HepG2 (cell line): ENCODE measurements around the gene ADAMTS13. TPM values are rescaled to one million over a fixed set of nuclear protein-coding genes. Genes with fewer than 3 reads are reported as not detected.
A peak's percentile ranks its signal among the peaks of the same experiment; 100 is the strongest.

Source experiments
- CBX5 ChIP-seq: sonication (generic); formaldehyde crosslinking; IDR thresholded peaks from 2 replicates; pipeline ENCODE4 v1.4.0; 2020; ENCODE audit warnings: missing genetic modification reagents, borderline replicate concordance
- ELF4 ChIP-seq: sonication (generic); formaldehyde crosslinking; IDR thresholded peaks from 2 replicates; pipeline ENCODE4 v1.5.0; 2020; ENCODE audit warnings: missing genetic modification reagents, mild to moderate bottlenecking, moderate library complexity, borderline replicate concordance
- HIVEP1 ChIP-seq: sonication (generic); formaldehyde crosslinking; IDR thresholded peaks from 2 replicates; pipeline ENCODE4 v1.4.0; 2020; ENCODE audit warnings: mild to moderate bottlenecking, missing genetic modification reagents
- KDM5B ChIP-seq: sonication (generic); formaldehyde crosslinking; IDR thresholded peaks from 2 replicates; pipeline ENCODE4 v1.4.0; 2020; ENCODE audit warnings: missing genetic modification reagents, mild to moderate bottlenecking, borderline replicate concordance
- MZF1 ChIP-seq: sonication (generic); formaldehyde crosslinking; IDR thresholded peaks from 2 replicates; pipeline ENCODE4 v1.8.1; 2023; ENCODE audit warnings: mild to moderate bottlenecking, missing genetic modification reagents, borderline replicate concordance
- NFE2L1 ChIP-seq: sonication (generic); formaldehyde crosslinking; IDR thresholded peaks from 2 replicates; pipeline ENCODE4 v1.4.0; 2020; ENCODE audit warnings: missing genetic modification reagents, mild to moderate bottlenecking, borderline replicate concordance
- PAX8 ChIP-seq: sonication (generic); formaldehyde crosslinking; IDR thresholded peaks from 2 replicates; pipeline ENCODE4 v1.8.0; 2022; ENCODE audit warnings: mild to moderate bottlenecking, missing genetic modification reagents, borderline replicate concordance
- REPIN1 ChIP-seq: sonication (generic); formaldehyde crosslinking; IDR thresholded peaks from 2 replicates; pipeline ENCODE4 v1.8.0; 2022; ENCODE audit warnings: missing genetic modification reagents, low read depth, mild to moderate bottlenecking, borderline replicate concordance
- RFX1 ChIP-seq: fragments of 450-650 bp; IDR thresholded peaks from 2 replicates; pipeline ENCODE4 v1.6.1; 2017
- ZBTB1 ChIP-seq: sonication (generic); formaldehyde crosslinking; IDR thresholded peaks from 2 replicates; pipeline ENCODE4 v1.4.0; 2020; ENCODE audit warnings: missing genetic modification reagents, borderline replicate concordance
- ZNF136 ChIP-seq: sonication (generic); formaldehyde crosslinking; IDR thresholded peaks from 2 replicates; pipeline ENCODE4 v1.8.1; 2022; ENCODE audit warnings: low read depth, mild to moderate bottlenecking, moderate library complexity, missing genetic modification reagents
- ZNF382 ChIP-seq: sonication (generic); formaldehyde crosslinking; IDR thresholded peaks from 2 replicates; pipeline ENCODE4 v1.5.0; 2020; ENCODE audit warnings: missing genetic modification reagents, mild to moderate bottlenecking, borderline replicate concordance
- ZNF562 ChIP-seq: sonication (generic); formaldehyde crosslinking; IDR thresholded peaks from 2 replicates; pipeline ENCODE4 v1.8.0; 2022; ENCODE audit warnings: missing genetic modification reagents, borderline replicate concordance
- polyA plus RNA-seq, 8 experiments: library from polyadenylated mRNA; depleted of rRNA in 3 of 8; stranded (reverse) in 7 of 8; unstranded in 1 of 8; fragments of >200 nt; fragmentation: Illumina TruSeq in 4 of 8; extraction: Trizol in 4 of 8; gene quantifications; 2 replicates each; pipeline versions ENCODE4 v1.2.1 to v1.2.3, GENCODE V29; 2011 to 2016; ENCODE audit warnings: low read depth in 4 of 8, missing spikeins in 1 of 8, mixed read lengths in 1 of 8; ENCODE audit not compliant: insufficient read depth in 1 of 8
- total RNA-seq, 5 experiments: library from RNA; depleted of rRNA; stranded (reverse); fragments of >200 nt; fragmentation: Illumina TruSeq; extraction: Trizol; gene quantifications; 2 replicates each; pipeline ENCODE4 v1.2.3, GENCODE V29; 2016; ENCODE audit warnings: low read depth in 1 of 5
- TF ChIP-seq, protein P1 (sequence below): sonication (generic); formaldehyde crosslinking; IDR thresholded peaks from 2 replicates; pipeline ENCODE4 v1.5.1; 2020; ENCODE audit warnings: mild to moderate bottlenecking, moderate library complexity, missing genetic modification reagents
- TF ChIP-seq, protein P2 (sequence below): IDR thresholded peaks from 2 replicates; pipeline ENCODE4 v1.6.1; 2016; ENCODE audit warnings: low read depth, control low read depth
- TF ChIP-seq, protein P3 (sequence below): IDR thresholded peaks from 2 replicates; pipeline ENCODE4 v1.6.1; 2016
- TF ChIP-seq, protein P4 (sequence below): sonication (generic); formaldehyde crosslinking; IDR thresholded peaks from 2 replicates; pipeline ENCODE4 v1.4.0; 2020; ENCODE audit warnings: missing genetic modification reagents, borderline replicate concordance
- TF ChIP-seq, protein P5 (sequence below): sonication (generic); formaldehyde crosslinking; IDR thresholded peaks from 2 replicates; pipeline ENCODE4 v1.4.0; 2020; ENCODE audit warnings: missing genetic modification reagents, borderline replicate concordance

The ADAMTS13 gene
- total and polyA plus RNA-seq, 2 of the 13 experiments (the other 11 are each of a cell fraction or from before 2014, with no cell fraction given): 0.91 to 4.5 TPM

DNA sequence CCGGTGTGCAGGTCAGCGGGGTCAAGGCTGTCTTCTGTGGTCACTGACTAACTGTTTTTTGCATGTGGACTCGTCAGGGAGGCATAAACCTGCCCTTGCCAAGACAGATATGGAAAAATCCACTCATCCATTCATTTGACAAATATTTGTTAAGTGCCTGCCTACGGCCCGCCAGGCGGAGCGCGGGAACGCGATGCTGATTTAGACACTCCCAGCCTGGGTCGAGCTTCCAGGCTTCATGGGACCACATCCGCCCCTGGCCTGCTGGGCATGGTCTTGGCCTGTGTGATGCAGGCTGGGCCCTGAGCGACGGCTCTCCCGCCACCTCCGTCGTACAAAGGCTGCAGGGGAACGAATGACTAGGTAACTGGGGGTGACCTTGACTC lies 84.5 kb downstream of the ADAMTS13 start (continued):
- TF ChIP-seq, protein P1, sequence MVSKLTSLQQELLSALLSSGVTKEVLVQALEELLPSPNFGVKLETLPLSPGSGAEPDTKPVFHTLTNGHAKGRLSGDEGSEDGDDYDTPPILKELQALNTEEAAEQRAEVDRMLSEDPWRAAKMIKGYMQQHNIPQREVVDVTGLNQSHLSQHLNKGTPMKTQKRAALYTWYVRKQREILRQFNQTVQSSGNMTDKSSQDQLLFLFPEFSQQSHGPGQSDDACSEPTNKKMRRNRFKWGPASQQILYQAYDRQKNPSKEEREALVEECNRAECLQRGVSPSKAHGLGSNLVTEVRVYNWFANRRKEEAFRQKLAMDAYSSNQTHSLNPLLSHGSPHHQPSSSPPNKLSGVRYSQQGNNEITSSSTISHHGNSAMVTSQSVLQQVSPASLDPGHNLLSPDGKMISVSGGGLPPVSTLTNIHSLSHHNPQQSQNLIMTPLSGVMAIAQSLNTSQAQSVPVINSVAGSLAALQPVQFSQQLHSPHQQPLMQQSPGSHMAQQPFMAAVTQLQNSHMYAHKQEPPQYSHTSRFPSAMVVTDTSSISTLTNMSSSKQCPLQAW (CRISPR knock-in tag): peak; percentile 79
- TF ChIP-seq NFE2L1: no peak
- TF ChIP-seq, protein P2, sequence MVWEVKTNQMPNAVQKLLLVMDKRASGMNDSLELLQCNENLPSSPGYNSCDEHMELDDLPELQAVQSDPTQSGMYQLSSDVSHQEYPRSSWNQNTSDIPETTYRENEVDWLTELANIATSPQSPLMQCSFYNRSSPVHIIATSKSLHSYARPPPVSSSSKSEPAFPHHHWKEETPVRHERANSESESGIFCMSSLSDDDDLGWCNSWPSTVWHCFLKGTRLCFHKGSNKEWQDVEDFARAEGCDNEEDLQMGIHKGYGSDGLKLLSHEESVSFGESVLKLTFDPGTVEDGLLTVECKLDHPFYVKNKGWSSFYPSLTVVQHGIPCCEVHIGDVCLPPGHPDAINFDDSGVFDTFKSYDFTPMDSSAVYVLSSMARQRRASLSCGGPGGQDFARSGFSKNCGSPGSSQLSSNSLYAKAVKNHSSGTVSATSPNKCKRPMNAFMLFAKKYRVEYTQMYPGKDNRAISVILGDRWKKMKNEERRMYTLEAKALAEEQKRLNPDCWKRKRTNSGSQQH (CRISPR knock-in tag): no peak
- TF ChIP-seq ZNF562: no peak
- no peak for TF ChIP-seq ZBTB1 (CRISPR knock-in tag)
- no peak for TF ChIP-seq REPIN1 (CRISPR knock-in tag)
- TF ChIP-seq, protein P3, sequence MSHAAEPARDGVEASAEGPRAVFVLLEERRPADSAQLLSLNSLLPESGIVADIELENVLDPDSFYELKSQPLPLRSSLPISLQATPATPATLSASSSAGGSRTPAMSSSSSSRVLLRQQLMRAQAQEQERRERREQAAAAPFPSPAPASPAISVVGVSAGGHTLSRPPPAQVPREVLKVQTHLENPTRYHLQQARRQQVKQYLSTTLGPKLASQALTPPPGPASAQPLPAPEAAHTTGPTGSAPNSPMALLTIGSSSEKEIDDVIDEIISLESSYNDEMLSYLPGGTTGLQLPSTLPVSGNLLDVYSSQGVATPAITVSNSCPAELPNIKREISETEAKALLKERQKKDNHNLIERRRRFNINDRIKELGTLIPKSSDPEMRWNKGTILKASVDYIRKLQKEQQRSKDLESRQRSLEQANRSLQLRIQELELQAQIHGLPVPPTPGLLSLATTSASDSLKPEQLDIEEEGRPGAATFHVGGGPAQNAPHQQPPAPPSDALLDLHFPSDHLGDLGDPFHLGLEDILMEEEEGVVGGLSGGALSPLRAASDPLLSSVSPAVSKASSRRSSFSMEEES: peak; percentile 56; the same call in 1 of the 2 replicates
- no peak for TF ChIP-seq MZF1 (CRISPR knock-in tag)
- TF ChIP-seq ZNF382: no peak
- TF ChIP-seq KDM5B (CRISPR knock-in tag): peak; percentile 75
- no peak for TF ChIP-seq PAX8 (CRISPR knock-in tag)
- TF ChIP-seq HIVEP1 (CRISPR knock-in tag): peak; percentile 77; the same call in 1 of the 2 replicates
- peak; percentile 13; the same call in 1 of the 2 replicates for TF ChIP-seq CBX5 (CRISPR knock-in tag)
- no peak for TF ChIP-seq RFX1
- TF ChIP-seq, protein P4, sequence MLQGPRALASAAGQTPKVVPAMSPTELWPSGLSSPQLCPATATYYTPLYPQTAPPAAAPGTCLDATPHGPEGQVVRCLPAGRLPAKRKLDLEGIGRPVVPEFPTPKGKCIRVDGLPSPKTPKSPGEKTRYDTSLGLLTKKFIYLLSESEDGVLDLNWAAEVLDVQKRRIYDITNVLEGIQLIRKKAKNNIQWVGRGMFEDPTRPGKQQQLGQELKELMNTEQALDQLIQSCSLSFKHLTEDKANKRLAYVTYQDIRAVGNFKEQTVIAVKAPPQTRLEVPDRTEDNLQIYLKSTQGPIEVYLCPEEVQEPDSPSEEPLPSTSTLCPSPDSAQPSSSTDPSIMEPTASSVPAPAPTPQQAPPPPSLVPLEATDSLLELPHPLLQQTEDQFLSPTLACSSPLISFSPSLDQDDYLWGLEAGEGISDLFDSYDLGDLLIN (CRISPR knock-in tag): peak; percentile 84; the same call in 1 of the 2 replicates
- TF ChIP-seq ZNF136 (CRISPR knock-in tag): no peak
- TF ChIP-seq, protein P5, sequence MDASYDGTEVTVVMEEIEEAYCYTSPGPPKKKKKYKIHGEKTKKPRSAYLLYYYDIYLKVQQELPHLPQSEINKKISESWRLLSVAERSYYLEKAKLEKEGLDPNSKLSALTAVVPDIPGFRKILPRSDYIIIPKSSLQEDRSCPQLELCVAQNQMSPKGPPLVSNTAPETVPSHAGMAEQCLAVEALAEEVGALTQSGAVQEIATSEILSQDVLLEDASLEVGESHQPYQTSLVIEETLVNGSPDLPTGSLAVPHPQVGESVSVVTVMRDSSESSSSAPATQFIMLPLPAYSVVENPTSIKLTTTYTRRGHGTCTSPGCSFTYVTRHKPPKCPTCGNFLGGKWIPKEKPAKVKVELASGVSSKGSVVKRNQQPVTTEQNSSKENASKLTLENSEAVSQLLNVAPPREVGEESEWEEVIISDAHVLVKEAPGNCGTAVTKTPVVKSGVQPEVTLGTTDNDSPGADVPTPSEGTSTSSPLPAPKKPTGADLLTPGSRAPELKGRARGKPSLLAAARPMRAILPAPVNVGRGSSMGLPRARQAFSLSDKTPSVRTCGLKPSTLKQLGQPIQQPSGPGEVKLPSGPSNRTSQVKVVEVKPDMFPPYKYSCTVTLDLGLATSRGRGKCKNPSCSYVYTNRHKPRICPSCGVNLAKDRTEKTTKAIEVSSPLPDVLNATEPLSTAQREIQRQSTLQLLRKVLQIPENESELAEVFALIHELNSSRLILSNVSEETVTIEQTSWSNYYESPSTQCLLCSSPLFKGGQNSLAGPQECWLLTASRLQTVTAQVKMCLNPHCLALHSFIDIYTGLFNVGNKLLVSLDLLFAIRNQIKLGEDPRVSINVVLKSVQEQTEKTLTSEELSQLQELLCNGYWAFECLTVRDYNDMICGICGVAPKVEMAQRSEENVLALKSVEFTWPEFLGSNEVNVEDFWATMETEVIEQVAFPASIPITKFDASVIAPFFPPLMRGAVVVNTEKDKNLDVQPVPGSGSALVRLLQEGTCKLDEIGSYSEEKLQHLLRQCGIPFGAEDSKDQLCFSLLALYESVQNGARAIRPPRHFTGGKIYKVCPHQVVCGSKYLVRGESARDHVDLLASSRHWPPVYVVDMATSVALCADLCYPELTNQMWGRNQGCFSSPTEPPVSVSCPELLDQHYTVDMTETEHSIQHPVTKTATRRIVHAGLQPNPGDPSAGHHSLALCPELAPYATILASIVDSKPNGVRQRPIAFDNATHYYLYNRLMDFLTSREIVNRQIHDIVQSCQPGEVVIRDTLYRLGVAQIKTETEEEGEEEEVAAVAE (CRISPR knock-in tag): no peak
- no peak for TF ChIP-seq ELF4 (CRISPR knock-in tag)
